ENCODE data around the gene GPR34. TPM values are rescaled to one million over a fixed set of nuclear protein-coding genes. Genes with fewer than 3 reads are reported as not detected.

GPR34 gene
- polyA plus RNA-seq, 1 donor from 2014 or later = not detected

GRCh38 chrX:41730081-41730480 is 41.3 kb downstream of the GPR34 start:
- Histone ChIP-seq H3K79me2 (replicated peaks; ENCODE audit: insufficient read depth, low read length) (no peaks in the 10 kb centered on the region), H3K27ac (ENCODE audit: low read length) (no peak overlapping the region), H3F3A (ENCODE audit: insufficient read depth, low read length, poor library complexity, severe bottlenecking) (no peaks in the 10 kb centered on the region), H3K4me3 (ENCODE audit: low read length) (no peak overlapping the region), H2AFZ (ENCODE audit: low read depth, low read length) (no peak overlapping the region), H3K27me3 (ENCODE audit: insufficient read depth, low read depth, low read length) (no peaks in the 10 kb centered on the region), H4K20me1 (ENCODE audit: insufficient read depth) (no peaks in the 10 kb centered on the region), H3K4me2 (ENCODE audit: low read length) (no peak overlapping the region), H3K36me3 (ENCODE audit: insufficient read depth, low read length) (no peaks in the 10 kb centered on the region), H3K9me3 (ENCODE audit: low read length) (no peaks in the 10 kb centered on the region), H3K9ac (ENCODE audit: low read length) (no peak overlapping the region), H3K9me2 (ENCODE audit: insufficient read depth, low read length) (no peaks in the 10 kb centered on the region)
- no peak for TF ChIP-seq EZH2 (IDR thresholded peaks at IDR 0.05; ENCODE audit: borderline replicate concordance, insufficient read depth, low read length, poor library complexity, severe bottlenecking)
- no peak for TF ChIP-seq REST (IDR thresholded peaks at IDR 0.05; ENCODE audit: borderline replicate concordance)
- no peak for TF ChIP-seq TAF1 (IDR thresholded peaks at IDR 0.05; ENCODE audit: low read depth)
- TF ChIP-seq MXI1 (conservative IDR thresholded peaks at IDR 0.05; ENCODE audit: poor library complexity, severe bottlenecking) = no peak
- no peak for TF ChIP-seq SMC3 (conservative IDR thresholded peaks at IDR 0.05; ENCODE audit: poor library complexity)
- TF ChIP-seq RAD21 (conservative IDR thresholded peaks at IDR 0.05) = no peak
- no peak for TF ChIP-seq CTCF (IDR thresholded peaks at IDR 0.05; ENCODE audit: poor library complexity, severe bottlenecking)
- TF ChIP-seq EP300 (conservative IDR thresholded peaks at IDR 0.05; ENCODE audit: poor library complexity, severe bottlenecking) = no peak
- no peak for TF ChIP-seq POLR2AphosphoS5 (IDR thresholded peaks at IDR 0.05)

- no peaks in the 10 kb centered on the region for H3K27me3 ChIP-seq (ENCODE audit: insufficient read depth, low read depth, low read length)
- no peaks in the 10 kb centered on the region for H4K20me1 ChIP-seq (ENCODE audit: insufficient read depth)
- no peaks in the 10 kb centered on the region for H3K79me2 ChIP-seq (replicated peaks; ENCODE audit: insufficient read depth, low read length)
- H3K4me2 ChIP-seq (ENCODE audit: low read length) = no peak overlapping the region
- no peak overlapping the region for H2AFZ ChIP-seq (ENCODE audit: low read depth, low read length)
- H3K9ac ChIP-seq (ENCODE audit: low read length) = no peak overlapping the region
- no peak for TF ChIP-seq RAD21 (conservative IDR thresholded peaks at IDR 0.05)
- no peak for TF ChIP-seq TAF1 (IDR thresholded peaks at IDR 0.05; ENCODE audit: low read depth)
- TF ChIP-seq CTCF (IDR thresholded peaks at IDR 0.05; ENCODE audit: poor library complexity, severe bottlenecking) = no peak
- no peak for TF ChIP-seq EZH2 (IDR thresholded peaks at IDR 0.05; ENCODE audit: borderline replicate concordance, insufficient read depth, low read length, poor library complexity, severe bottlenecking)
- no peak for TF ChIP-seq SMC3 (conservative IDR thresholded peaks at IDR 0.05; ENCODE audit: poor library complexity)
- TF ChIP-seq EP300 (conservative IDR thresholded peaks at IDR 0.05; ENCODE audit: poor library complexity, severe bottlenecking) = no peak
- no peak for TF ChIP-seq REST (IDR thresholded peaks at IDR 0.05; ENCODE audit: borderline replicate concordance)
- no peak for TF ChIP-seq POLR2AphosphoS5 (IDR thresholded peaks at IDR 0.05)
- no peak for TF ChIP-seq MXI1 (conservative IDR thresholded peaks at IDR 0.05; ENCODE audit: poor library complexity, severe bottlenecking)
- no peaks in the 10 kb centered on the region for H3K36me3 ChIP-seq (ENCODE audit: insufficient read depth, low read length)
- no peak overlapping the region for H3K27ac ChIP-seq (ENCODE audit: low read length)
- H3K9me3 ChIP-seq (ENCODE audit: low read length) = no peaks in the 10 kb centered on the region
- no peak overlapping the region for H3K4me3 ChIP-seq (ENCODE audit: low read length)
- no peaks in the 10 kb centered on the region for H3F3A ChIP-seq (ENCODE audit: insufficient read depth, low read length, poor library complexity, severe bottlenecking)
- H3K9me2 ChIP-seq (ENCODE audit: insufficient read depth, low read length) = no peaks in the 10 kb centered on the region
These were observed 43.5 kb downstream of the GPR34 start for GRCh38 chrX:41732260-41732659.
